A204.1 (cell line): ENCODE measurements around the gene PDK3.

Experiments
- FAIRE-seq: peaks from 2 replicates; lab custom pipeline; 2012; peaks lifted over from hg19 to GRCh38; lab: Jason Lieb, UNC

Gene PDK3

DNA sequence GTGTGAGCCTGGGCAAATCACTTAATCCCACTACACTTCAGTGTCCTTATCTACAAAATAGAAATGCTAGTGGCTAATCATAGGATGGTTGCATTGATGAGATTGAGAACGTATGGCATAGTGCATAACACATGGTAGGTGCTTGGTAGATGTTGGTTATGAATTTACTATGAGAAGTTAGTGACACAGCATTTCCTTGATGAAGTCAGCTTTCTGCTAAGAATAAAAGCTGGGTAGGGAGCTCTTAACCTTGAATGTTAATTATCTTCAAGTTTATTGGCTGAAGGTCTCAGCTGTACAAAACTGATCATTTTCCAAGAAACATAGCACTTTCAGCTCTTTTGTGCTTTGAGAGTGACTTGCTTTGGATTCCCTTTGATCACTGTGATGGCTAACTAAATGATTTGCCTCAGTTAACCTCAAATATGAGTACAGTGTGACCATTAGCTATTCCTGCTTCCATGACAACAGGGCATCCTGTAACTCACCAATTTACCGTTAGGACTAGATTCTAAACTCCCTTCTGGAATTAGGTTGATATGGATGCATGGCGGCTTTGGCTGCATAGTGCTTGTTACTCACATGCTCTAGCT, 17.8 kb downstream of the PDK3 start:
- no peak for FAIRE-seq

DNA sequence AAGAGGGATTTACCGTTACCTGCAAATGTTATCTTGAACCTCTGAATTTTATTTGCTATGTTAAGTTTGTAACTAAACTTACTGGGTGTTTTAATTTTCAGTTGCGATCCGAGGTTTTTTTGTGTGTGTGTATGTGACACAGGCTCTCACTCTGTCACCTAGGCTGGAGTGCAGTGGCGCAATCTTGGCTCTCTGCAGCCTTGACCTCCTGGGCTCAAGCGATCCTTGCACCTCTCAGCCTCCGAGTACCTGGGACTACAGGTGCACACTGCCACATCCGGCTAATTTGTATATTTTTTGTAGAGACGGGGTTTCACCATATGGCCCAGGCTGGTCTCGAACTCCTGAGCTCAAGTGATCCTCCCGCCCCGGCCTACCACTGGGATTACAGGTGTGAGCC, 18.5 kb downstream of the PDK3 start:
- FAIRE-seq: no peak

DNA sequence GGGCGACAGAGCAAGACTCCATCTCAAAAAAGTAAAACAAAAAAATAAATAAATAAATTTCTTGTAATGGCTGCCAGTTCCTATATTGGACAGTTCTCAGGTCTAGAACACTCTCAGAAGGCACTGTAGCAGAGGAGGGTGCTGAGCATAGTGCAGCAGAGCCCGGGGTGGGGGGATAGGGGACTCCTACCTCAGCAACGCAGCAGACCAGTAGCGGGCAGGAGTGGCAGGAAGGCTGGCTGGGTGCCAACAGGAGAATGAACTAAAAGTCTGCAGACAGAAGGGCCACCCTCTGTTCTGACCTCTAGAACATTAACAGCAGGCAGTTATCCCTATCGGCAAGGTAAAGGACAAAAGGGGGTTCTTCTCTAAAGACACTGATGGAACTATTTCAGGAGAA, 20.2 kb downstream of the PDK3 start:
- FAIRE-seq: no peak

DNA sequence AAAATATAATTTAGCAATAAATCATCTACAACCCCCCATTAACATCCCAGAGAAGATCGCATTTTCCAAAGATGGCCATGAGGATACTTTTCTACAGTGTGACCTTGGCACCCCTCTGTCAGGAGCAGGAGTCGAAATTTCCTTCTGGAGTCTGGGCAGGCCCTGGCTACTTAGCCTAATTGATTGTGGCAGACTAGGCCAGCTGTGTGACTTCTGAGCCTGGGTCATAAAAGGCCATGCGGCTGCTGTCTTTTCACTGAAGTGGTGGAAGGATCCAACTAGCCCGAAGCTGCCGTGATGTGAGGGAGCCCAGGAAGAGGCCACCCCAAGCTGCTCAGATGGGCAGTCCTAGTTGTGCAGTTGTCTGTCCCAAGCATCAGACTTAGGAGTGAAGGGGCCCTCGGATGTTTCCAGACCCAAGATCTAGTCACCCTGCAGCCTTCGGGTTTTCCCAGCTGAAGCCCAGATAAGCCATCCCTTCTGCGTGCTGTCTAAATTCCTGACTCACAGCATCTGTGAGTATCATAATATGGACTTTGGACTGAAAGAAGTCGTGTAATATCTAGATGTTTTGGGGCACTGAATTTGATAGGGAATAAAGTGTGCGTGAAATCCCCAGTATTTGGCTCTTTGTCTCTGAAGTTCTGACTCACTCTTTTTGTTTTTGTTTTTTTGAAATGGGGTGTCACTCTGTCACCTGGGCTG, 21.0 kb downstream of the PDK3 start:
- no peak for FAIRE-seq

DNA sequence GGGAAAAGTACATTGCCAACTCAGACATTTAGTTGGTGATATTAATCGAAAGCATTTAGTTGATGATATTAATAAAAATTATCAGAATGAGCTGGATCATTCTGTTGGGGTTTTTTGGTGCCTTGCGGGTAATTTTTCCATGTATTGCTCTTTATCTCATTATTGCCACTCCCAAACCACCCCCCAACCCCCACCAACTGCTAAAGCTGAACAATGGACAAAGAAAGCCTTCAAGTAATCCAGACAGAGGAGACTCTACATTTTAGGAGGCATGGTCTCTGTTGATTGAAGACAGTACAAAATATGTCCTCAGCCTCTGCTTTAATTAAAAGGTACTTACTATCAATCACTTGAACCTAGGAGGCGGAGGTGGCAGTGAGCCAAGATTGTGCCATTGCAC, 22.5 kb downstream of the PDK3 start:
- FAIRE-seq: no peak

DNA sequence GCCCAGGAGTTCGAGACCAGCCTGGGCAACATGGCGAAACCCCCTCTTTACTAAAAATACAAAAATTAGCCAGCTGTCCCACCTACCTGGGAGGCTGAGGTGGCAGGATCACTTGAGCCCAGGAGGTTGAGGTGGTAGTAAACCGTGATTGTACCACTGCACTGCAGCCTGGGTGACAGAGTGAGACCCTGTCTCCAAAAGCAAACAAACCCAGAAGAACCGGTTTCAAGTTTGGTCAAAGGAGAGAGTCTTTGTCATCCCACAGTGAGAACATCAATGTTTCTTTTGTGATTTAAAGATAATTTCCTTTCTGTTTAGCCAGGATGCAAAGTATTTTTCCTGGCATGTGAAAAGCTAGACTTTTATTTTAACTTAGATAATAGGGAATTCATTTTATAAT, 26.7 kb downstream of the PDK3 start:
- no peak for FAIRE-seq

DNA sequence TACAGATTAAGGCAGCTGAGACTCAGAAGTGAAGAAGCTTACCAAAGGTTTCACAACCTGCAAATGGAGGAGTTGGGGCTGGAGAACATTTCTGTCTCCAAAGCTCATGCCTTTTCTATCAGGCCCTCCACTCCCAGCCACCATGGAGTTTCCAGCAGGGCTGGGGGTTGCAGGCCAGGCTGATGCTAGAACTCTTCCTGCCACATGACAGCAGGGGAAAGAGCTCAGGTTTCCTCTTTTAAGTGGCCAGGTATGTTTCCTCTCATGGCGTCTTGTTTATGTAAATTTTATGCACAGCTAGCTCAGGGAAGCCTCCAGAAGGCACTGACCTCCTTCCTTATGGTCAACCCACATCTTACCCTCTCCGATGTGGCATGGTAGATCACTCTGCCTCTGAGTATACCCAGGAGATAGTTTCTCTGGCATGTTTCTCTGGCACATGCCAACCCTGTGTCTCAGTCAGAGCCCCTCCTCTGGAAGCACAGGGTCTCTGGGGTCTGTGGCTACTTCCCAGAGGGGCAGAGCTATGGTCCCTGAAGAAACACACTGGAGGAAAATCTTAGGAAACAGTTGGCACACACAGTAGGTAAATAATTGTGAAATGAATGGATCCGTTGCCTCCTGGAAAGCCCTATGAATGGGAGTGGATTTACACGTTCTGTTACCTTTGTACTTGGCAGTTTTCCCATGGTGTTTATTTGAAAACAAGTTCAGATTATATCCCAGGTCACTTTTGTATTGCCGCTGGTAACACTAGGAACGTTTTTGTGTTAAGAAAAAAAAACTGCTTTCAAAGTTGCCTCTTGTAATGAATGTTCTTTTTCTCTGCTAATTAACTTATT, 28.9 kb downstream of the PDK3 start:
- no peak for FAIRE-seq

DNA sequence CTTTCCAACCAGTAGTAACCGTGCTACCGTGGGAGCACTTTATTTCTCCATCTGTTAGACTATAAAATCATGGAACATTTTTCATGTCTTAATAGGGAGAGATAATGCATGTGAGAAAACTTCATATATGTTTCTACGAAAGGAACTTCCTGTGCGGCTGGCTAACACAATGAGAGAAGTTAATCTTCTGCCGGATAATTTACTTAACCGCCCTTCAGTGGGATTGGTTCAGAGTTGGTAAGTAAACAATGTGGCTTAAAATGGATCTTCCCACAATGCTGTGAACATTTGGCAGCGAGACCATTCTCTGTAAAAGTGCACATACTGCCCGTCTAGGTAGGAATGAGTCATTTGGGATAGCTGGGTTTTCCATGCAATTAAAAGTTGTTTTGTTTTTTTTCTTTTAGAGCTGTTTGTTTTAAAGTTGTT, 29.6 kb downstream of the PDK3 start:
- FAIRE-seq: no peak

DNA sequence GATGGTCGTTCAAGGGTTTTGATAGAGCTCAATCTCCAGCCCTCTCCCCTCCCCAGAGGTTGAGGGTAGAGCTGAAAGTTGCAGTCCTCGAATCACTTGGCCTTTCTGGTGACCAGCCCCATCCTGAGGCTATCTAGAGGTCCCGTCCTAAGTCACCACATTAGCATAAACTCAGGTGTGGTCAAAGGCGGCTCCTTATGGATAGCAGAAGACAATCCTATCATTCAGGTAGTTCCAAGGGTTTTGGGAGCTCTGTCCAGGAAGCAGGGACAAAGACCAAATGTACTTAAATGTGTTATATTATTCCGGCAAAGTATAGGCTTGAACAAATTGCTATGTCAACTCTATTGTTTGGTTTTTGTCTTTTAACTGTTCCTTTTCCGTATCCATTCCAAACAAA, 30.6 kb downstream of the PDK3 start:
- FAIRE-seq: no peak

DNA sequence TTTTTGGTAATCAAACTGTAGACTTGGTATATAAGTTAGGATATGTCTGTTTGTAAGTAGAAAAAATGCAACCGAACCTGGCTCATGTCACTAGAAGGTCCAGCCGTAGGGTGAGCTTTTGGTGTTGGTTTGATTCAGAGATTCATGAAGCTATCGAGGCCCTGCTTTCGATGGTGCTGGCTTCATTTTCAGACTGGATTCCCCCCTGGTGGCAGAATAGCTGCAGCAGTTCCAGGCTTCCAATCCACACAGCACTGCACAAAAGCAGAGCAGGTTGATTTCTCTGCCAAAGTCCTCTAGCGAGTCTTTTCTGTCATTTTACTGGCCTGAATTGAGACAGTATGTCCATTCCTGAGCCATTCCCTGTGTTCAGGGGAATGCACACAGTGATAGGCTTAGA, 33.1 kb downstream of the PDK3 start:
- no peak for FAIRE-seq

DNA sequence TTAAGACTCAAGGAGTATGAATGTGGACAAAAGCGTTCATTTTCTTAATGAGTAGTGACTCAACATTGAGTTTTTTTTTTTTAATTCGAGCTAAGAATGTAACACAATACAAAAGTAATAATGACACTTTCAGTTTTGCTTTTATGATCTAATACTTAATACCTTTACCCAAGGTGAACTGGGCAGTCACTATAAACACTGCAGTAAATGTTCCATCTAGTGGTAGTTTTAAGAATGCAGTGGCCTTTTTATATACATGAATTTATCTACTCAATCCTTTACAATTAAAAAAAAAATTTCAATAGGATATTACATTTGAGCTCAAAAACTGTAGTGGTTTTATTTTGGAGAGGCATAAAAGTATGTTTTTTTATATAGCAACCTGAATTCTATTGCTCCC, 33.9 kb downstream of the PDK3 start:
- FAIRE-seq: peak; percentile 92

DNA sequence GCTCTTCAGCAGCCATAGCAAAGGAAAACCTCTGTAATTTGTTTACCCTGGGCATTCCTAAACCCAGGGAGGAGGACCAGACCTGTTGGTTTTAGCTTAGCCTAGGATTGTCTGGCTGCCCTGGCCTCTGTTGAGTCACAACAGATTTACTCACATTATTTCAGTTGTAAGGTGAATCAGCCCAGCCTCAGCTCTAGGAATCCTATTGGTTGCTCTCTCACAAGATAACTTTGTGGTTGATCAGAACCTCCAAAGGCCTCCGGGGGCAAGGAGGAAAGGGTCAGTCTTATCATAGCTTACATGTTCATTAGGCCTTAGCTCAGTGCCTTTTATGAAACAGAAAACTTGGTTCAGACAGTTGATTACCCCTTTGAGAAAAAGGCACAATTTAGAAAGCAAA, 41.0 kb downstream of the PDK3 start:
- no peak for FAIRE-seq

DNA sequence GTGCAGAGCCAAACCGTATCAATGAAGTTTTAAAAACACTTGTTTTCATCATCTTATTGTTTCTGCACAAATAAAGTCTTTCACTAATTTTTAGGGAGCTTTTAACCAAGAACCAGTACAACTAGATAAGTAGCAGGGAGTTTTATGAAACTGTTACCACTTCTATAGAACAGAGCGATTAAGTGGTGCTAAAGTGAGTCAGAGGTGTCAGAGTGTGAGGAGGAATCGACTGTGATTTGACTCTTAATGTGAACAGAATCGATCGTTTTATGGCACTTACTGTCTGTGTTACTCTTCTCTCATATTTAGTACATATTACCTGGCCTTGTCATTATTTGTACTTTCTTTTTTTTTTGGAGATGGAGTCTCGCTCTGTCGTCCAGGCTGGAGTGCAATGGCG, 43.3 kb downstream of the PDK3 start:
- FAIRE-seq: no peak

DNA sequence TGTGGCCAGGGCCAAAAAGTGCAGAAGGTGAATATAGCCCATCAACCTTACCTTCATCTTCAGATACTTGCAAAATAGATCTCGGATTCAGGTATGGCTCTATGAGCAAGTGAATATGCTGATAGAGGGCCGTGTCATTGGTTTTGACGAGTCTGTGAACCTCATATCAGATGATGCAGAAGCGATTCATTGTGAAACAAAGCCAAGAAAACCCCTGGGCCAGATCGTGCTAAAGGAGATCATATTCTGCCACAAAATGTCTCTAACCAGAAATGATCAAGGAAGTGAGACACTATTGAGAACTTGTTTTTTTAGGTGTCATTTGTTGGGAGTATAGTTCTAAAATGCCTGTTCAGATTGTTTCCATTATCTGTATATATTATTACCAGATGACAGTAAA, 48.3 kb downstream of the PDK3 start:
- no peak for FAIRE-seq

DNA sequence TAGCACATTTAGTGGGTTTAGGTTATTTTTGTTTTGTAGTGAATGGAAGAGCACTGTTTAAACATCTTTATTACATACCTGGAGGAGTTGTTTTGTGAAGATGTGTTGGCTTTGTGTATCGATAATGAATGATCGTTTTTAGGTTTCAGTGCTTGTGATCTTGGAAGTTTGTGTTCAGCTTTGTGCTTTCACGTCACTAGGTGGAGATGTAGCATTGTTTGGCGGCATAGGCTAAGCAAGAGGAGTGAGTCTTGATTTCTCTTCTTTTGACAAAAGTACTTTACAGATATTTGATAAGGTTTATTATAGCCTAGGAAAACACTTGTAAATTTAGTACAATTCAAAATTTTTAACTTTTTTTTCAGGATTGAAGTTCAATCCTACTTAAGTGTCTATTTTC, 50.4 kb downstream of the PDK3 start:
- peak; percentile 84 for FAIRE-seq

DNA sequence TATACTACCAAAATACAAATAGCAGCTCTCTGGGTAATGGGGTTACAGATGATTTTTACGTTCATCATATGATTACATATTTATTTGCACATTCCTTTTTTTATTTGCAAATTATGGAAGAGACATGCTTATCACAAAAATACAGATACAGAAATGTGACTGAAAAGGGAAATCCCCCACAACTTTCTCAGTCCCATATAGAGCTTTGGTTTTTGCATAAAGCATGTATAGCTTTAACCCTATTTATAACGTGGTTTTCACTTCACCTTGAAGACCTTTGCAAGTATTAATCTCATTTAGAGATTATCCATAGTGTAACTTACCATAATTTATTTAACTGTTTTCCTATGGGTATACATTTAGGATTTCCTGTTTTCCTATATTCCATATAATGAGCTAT, 55.4 kb downstream of the PDK3 start:
- no peak for FAIRE-seq

DNA sequence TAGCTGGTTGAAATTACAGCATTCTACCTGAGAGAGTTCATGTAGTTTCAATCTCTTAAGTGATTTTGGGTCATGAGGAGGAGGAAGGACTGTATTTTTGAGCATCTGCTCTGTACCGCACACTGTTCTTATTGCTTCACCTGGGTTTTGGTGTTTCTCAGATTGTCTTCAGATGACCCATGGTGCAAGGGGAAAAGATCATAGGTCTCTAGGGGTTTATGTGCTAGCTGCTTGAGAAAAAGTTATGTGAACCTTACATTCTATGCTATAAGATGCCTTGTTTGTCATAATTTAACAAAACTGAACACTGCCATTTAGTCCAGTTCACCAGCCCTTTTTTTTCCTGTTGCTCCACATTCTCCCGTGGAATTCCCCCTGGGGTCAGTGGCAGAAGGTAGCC, 60.4 kb downstream of the PDK3 start:
- FAIRE-seq: no peak

DNA sequence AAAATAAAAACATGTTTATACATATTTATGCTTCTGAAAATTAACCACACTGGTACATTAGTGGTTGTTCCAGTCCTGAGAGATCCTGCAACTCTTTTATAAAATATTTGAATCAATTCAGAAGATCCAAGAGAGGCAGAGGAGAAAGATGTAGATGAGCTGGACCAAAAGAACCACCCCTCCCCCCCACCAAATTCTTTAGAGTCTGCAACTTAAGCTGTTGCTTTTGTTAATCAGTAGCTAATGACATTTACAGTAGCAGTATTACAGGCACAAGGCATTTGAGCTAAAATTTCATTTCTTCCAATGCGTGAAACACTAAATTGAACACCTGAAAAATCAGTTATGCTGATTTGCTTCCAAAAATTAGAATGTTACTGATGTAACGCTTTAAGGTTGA, 61.5 kb downstream of the PDK3 start:
- FAIRE-seq: no peak

DNA sequence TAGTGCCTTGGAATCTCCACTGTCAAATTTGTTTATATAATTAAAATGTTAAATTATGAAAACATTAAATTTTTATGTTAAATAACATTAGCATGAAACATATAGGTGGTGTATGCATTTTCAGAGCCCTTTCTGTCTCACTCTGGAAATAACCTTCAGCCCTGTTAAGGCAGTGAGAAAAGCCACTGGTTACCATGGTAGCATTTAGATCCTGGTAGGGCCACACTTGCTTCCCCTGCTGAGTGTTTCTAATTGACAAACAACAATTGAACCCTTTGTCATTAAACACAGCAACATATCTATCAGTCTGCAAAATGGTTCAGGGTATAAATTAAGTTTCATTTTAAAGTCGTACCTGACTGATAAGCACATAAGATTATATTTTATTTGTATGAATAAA, 63.5 kb downstream of the PDK3 start:
- no peak for FAIRE-seq

DNA sequence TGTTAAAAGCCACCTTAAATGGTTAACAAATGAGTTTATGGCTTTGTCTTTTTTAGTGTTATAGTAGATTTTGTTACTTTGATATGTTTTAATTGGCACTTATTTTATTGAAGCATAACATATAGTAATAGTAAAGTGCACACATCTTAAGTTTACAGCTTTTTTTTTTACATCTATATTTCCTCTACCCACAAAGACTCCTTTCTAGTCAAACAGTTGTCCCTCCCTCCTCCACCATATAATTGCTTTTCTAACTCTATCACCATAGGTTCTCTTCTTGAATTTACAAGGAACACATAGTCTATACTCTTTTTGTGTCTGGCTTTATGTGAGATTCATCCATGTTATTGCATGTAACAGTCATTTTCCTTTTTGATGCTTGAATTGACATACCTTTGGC, 71.5 kb downstream of the PDK3 start:
- no peak for FAIRE-seq

DNA sequence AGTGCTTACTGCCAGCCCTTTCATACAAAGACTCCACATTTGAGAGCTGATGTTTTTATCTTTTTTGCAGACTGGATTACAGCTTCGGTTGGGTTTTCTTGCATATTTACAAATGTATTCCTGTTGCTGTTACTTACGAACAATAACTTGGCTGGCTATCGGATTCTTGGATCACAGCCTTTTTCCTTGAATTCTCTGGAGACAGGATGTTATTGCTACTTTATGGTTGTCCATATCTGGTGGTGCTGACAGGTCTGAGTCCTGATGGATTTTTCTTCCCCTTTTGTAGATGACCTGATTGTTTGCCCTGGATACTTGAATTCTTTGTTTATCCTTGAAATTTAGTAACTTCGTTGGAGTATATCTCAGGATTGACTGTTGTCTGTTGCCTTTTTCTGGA, 77.7 kb downstream of the PDK3 start:
- FAIRE-seq: no peak

DNA sequence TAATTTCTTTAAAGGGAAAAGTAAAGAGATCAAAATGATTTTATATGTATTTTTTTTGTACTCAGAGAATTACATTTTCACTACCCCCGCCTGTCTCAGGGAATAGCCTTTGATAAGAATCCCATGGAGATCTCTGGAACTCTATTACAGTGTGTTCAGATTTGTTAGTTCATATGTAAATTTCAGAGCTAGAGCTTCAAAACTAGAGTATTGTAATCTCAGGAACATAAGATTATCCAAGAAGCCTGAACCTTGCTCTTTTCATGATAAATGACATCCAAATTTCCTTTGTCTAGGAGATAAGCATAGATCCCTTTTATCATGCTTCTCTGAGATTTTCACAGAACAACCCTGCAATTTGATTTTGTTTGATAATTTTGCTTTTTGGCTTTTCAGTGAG, 82.9 kb downstream of the PDK3 start:
- no peak for FAIRE-seq

DNA sequence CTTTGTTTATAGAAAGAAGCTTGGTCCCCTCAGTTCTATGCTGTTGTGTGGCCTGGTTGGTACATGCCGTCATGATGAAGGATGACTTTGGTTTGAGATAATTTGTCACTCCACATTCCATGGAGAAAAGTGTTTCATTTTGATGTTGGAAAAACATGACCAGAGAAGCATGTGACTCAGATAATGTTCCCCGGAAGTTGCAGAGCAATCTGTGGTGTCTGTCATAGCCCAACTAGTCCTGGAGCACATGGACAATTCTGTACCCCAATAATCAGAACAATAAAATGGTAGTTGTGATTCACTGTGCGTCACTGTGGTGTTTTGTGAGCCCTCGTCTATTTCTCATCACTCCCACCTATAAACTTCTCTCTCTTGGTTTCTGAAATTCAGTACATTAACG, 85.1 kb downstream of the PDK3 start:
- no peak for FAIRE-seq

DNA sequence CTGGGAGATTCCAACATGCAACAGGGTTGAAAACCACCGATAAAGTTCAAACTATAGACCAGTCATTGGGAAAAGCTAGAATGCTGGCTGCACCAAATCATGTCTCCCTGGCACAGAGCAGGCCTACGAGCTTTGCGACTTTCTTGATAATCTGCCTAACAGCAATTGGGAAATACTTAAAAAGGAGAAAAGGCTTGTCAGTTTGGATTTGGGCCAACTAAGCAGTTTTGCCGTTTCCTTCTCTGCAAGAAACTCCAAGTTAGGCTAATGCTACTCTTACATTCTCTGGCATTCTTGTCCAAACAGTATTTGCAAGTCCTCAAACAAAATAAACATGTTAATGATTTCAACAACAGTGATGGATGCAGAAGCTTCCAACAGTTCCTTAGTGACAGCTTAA, 87.9 kb downstream of the PDK3 start:
- no peak for FAIRE-seq
